Measurements from ENCODE around the gene OVOL1. TPM values are rescaled to one million over a fixed set of nuclear protein-coding genes. Genes with fewer than 3 reads are reported as not detected.

Gene OVOL1
- total RNA-seq, 6 donors from 2014 or later: under 0.01 to 2.2 (median 0.77) TPM

DNA sequence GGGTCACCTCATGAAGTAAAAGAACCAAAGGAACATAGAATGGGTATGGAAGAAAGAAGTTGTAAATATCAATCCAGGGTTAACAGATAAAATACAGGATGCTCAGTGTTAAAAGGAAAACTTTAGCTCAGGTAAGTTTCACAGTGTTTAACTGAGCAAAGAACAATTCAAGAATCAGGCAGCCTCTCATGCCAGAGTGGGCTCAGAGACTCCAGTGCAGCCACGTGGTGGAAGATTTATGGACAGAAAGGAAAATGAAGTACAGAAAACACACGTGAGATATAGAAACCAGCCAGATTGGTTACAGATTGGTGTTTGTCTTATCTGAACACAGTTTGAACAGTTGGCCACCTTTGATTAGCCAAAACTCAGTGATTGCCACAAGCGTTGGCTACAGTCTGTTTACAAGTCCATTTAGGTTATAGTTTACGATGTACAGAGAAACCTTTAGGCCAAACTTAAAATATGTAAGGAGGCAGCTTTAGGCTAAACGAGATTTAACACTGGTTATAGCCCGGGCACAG, 15.2 kb upstream of the OVOL1 start:
- ATAC-seq (ENCODE audit: low FRiP score in 2 of 2) (no peak), DNase-seq (no peak)
- H3K36me3 ChIP-seq: peaks cover 0 to 3% (median 0%) of the 10 kb centered on the region in 4 donors
- WGBS, 2 donors: 62 to 74% methylated on average over 6 of the region's 6 CpGs
- no peaks in the 10 kb centered on the region for H3K27me3 ChIP-seq
- H3K27ac ChIP-seq: no peak overlapping the region
- TF ChIP-seq POLR2AphosphoS5 (IDR thresholded peaks at IDR 0.05) (no peak), POLR2A (IDR thresholded peaks at IDR 0.05) (no peak)
- H3K4me1 ChIP-seq: peaks cover 28 to 38% (median 34%) of the 10 kb centered on the region in 4 donors
- no peak overlapping the region for H3K4me3 ChIP-seq
- H3K9me3 ChIP-seq: no peaks in the 10 kb centered on the region

DNA sequence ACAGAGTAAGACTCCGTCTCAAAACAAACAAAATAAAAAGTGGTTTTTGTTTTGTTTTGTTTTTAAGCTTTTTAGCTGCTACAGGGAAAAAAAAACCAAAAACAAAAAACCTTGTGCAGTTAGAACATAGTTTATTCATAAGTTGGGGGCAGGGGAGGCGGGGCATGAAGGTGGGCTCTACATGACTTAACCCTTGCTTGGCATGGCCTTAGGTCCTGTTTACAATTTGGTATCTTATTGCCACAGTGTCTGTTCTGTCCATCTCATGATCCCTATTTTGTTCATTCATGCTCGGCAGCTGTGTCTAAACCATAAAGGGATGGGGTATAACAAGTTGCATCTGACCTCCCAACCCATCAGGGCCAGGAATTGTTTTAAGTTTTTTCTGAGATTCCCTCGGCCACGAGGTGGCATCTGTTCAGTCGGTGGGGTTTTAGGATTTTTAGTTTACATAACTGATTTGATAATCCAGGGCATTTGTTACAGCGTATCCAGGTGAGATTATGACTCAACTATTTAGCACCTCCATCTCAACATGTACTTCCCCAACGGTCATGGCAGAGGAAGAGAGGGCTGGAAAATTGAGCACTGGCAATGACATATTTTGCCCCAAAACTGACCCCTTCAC, 13.0 kb upstream of the OVOL1 start:
- ATAC-seq (ENCODE audit: low FRiP score in 2 of 2) (no peak), DNase-seq (no peak)
- Histone ChIP-seq H3K9me3 (no peaks in the 10 kb centered on the region), H3K27me3 (no peaks in the 10 kb centered on the region), H3K27ac (peak overlapping the region in 3 of 4 donors; percentile 84 to 99 (median 93)), H3K4me3 (no peak overlapping the region), H3K36me3 (peaks cover 0 to 25% (median 19%) of the 10 kb centered on the region in 4 donors), H3K4me1 (peaks cover 46 to 57% (median 51%) of the 10 kb centered on the region in 4 donors)
- 49 to 73% methylated on average over 8 of the region's 8 CpGs for WGBS, 2 donors
- TF ChIP-seq POLR2AphosphoS5 (IDR thresholded peaks at IDR 0.05) (no peak), POLR2A (IDR thresholded peaks at IDR 0.05) (no peak), EP300 (IDR thresholded peaks at IDR 0.05) (no peak)
- TF ChIP-seq, protein P1, sequence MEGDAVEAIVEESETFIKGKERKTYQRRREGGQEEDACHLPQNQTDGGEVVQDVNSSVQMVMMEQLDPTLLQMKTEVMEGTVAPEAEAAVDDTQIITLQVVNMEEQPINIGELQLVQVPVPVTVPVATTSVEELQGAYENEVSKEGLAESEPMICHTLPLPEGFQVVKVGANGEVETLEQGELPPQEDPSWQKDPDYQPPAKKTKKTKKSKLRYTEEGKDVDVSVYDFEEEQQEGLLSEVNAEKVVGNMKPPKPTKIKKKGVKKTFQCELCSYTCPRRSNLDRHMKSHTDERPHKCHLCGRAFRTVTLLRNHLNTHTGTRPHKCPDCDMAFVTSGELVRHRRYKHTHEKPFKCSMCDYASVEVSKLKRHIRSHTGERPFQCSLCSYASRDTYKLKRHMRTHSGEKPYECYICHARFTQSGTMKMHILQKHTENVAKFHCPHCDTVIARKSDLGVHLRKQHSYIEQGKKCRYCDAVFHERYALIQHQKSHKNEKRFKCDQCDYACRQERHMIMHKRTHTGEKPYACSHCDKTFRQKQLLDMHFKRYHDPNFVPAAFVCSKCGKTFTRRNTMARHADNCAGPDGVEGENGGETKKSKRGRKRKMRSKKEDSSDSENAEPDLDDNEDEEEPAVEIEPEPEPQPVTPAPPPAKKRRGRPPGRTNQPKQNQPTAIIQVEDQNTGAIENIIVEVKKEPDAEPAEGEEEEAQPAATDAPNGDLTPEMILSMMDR (IDR thresholded peaks at IDR 0.05): peak in 1 of 6 experiments; percentile 7

DNA sequence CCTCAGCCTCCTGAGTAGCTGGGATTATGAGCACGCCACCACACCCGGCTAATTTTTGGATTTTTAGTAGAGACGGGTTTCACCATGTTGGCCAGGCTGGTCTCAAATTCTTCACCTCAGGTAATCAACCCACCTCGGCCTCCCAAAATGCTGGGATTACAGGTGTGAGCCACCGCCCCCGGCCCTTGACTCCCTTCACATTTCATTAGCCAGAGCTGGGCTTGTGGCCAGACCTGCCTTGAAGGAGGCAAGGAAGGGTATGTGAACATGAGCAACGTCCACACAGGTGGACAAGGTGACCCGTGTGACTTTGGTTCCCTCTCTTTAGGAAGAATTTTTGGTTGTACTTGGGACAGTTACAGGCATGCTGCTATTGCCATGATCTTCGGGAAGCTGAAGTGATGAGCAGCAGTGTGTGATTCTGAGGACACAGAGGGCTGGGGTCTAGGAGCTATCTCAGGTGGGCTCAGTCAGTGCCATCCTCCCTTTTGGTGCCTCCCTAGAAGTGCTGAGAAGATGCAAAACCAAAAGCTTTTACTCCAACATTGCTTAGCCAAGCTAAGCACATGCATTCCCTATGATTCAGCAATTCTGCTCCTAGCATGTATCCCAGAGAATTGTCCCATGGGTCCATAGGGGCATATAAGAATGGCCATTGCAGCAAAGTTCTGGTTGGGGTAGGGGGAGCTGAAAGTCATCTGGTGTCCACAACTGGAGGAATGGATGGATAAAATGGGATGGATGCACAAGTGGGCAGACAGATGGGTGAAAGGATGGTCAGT, 12.1 kb upstream of the OVOL1 start:
- ATAC-seq (ENCODE audit: low FRiP score in 2 of 2) (no peak), DNase-seq (no peak)
- WGBS, 2 donors: 83 to 85% methylated on average over 9 of the region's 9 CpGs
- Histone ChIP-seq H3K27me3 (no peaks in the 10 kb centered on the region), H3K4me3 (no peak overlapping the region), H3K4me1 (peaks cover 52 to 61% (median 57%) of the 10 kb centered on the region in 4 donors), H3K9me3 (no peaks in the 10 kb centered on the region), H3K27ac (peak overlapping the region; percentile 83 to 99 (median 88)), H3K36me3 (peaks cover 0 to 31% (median 24%) of the 10 kb centered on the region in 4 donors)
- TF ChIP-seq POLR2A (IDR thresholded peaks at IDR 0.05) (no peak), EP300 (IDR thresholded peaks at IDR 0.05) (no peak)
- TF ChIP-seq, protein P1 (IDR thresholded peaks at IDR 0.05): no peak

DNA sequence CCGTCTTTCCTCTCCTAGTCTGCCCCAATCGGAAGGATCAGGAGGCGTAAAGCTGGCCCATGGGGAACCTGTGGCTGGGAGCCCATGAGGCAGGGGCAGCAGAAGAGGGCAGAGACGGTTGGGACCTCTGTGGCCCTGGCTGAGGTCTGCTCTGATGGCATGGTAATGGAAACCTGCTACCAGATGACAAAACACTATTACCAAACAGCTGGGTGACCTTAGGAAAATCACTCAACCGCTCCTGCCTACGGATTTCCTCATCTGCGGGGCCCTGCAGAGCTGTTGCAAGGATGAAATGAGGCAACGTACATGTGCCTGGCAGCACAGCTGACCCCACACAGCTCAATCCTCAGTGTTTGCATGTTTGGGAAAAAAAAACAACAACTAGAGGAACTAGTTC, 10.7 kb upstream of the OVOL1 start:
- WGBS, 2 donors: 76 to 86% methylated on average over 8 of the region's 8 CpGs

More for the DNA sequence above, 10.7 kb upstream of the OVOL1 start:
- H3K27ac ChIP-seq: peak overlapping the region; percentile 83 to 99 (median 88)
- peak overlapping the region in 1 of 4 donors; percentile 94 for H3K4me3 ChIP-seq
- no peaks in the 10 kb centered on the region for H3K27me3 ChIP-seq
- H3K9me3 ChIP-seq: no peaks in the 10 kb centered on the region
- ATAC-seq (ENCODE audit: low FRiP score in 2 of 2) (peak; percentile 10 to 28), DNase-seq (peak; percentile 24 to 79)
- TF ChIP-seq POLR2AphosphoS5 (IDR thresholded peaks at IDR 0.05) (peak; percentile 80 to 84), POLR2A (IDR thresholded peaks at IDR 0.05) (peak in 1 of 4 donors; percentile 48), EP300 (IDR thresholded peaks at IDR 0.05) (peak in 1 of 4 donors; percentile 56)
- TF ChIP-seq, protein P1 (IDR thresholded peaks at IDR 0.05): no peak
- H3K4me1 ChIP-seq: peaks cover 47 to 67% (median 58%) of the 10 kb centered on the region in 4 donors
- peaks cover 0 to 31% (median 24%) of the 10 kb centered on the region in 4 donors for H3K36me3 ChIP-seq

Data from upper lobe of left lung (tissue), 6 donors.